ENCODE measurements around the gene PKP1. TPM values are rescaled to one million over a fixed set of nuclear protein-coding genes. Genes with fewer than 3 reads are reported as not detected.

PKP1 gene
- total and polyA plus RNA-seq, 7 donors: 0.32 to 6.7 (median 2.4) TPM

- H3K4me3 ChIP-seq: no peak overlapping the region
- WGBS, 3 donors: 95 to 98% (median 96%) methylated on average over 8 of the region's 8 CpGs
- no peak for TF ChIP-seq CTCF (IDR thresholded peaks at IDR 0.05)
- DNase-seq (no peak), ATAC-seq (no peak)
- H3K9me3 ChIP-seq: no peaks in the 10 kb centered on the region
- no peaks in the 10 kb centered on the region for H3K27me3 ChIP-seq (ENCODE audit: insufficient read depth in 3 of 3, low read length in 2 of 3)
- H3K36me3 ChIP-seq (ENCODE audit: insufficient read depth in 1 of 2, low read depth in 1 of 2): no peaks in the 10 kb centered on the region
- no peak overlapping the region for H3K27ac ChIP-seq
- peaks cover 6% of the 10 kb centered on the region for H3K4me1 ChIP-seq
- intact Hi-C loops (cut with DNase I): no loop called here
Observed at GRCh38 chr1:201325678-201326060, 42.4 kb downstream of the PKP1 start.

GRCh38 chr1:201326710-201327109 lies 43.4 kb downstream of the PKP1 start:
- Histone ChIP-seq H3K27ac (no peak overlapping the region), H3K4me1 (peaks cover 6% of the 10 kb centered on the region), H3K4me3 (no peak overlapping the region), H3K27me3 (ENCODE audit: insufficient read depth in 3 of 3, low read length in 2 of 3) (no peaks in the 10 kb centered on the region), H3K36me3 (ENCODE audit: insufficient read depth in 1 of 2, low read depth in 1 of 2) (no peaks in the 10 kb centered on the region), H3K9me3 (no peaks in the 10 kb centered on the region)
- no peak for ATAC-seq
- DNase-seq: no peak
- 75 to 98% (median 91%) methylated on average over 4 of the region's 4 CpGs for WGBS, 3 donors
- intact Hi-C loops (cut with DNase I): no loop called here
- no peak for TF ChIP-seq CTCF (IDR thresholded peaks at IDR 0.05)

- 93 to 98% (median 95%) methylated on average over 7 of the region's 7 CpGs for WGBS, 3 donors
Observed at GRCh38 chr1:201327687-201328240, 44.5 kb downstream of the PKP1 start.

GRCh38 chr1:201328576-201328975 lies 45.3 kb downstream of the PKP1 start:
- H3K27me3 ChIP-seq (ENCODE audit: insufficient read depth in 3 of 3, low read length in 2 of 3): no peaks in the 10 kb centered on the region
- no peak for DNase-seq
- no peak overlapping the region for H3K27ac ChIP-seq
- no peak for ATAC-seq
- no peaks in the 10 kb centered on the region for H3K9me3 ChIP-seq
- no peaks in the 10 kb centered on the region for H3K36me3 ChIP-seq (ENCODE audit: insufficient read depth in 1 of 2, low read depth in 1 of 2)
- no peak overlapping the region for H3K4me3 ChIP-seq
- WGBS, 3 donors: 86 to 91% (median 87%) methylated on average over 4 of the region's 4 CpGs
- TF ChIP-seq CTCF (IDR thresholded peaks at IDR 0.05): no peak
- H3K4me1 ChIP-seq: peaks cover 6% of the 10 kb centered on the region
- intact Hi-C loops (cut with DNase I): no loop called here

More at GRCh38 chr1:201327687-201328240, 44.5 kb downstream of the PKP1 start:
- H3K4me1 ChIP-seq: peaks cover 6% of the 10 kb centered on the region
- no peak overlapping the region for H3K27ac ChIP-seq
- ATAC-seq: no peak
- no peak overlapping the region for H3K4me3 ChIP-seq
- no peaks in the 10 kb centered on the region for H3K9me3 ChIP-seq
- DNase-seq: no peak
- no peaks in the 10 kb centered on the region for H3K36me3 ChIP-seq (ENCODE audit: insufficient read depth in 1 of 2, low read depth in 1 of 2)
- intact Hi-C loops (cut with DNase I): no loop called here
- H3K27me3 ChIP-seq (ENCODE audit: insufficient read depth in 3 of 3, low read length in 2 of 3): no peaks in the 10 kb centered on the region
- TF ChIP-seq CTCF (IDR thresholded peaks at IDR 0.05): no peak

GRCh38 chr1:201329286-201329685 lies 46.0 kb downstream of the PKP1 start:
- H3K4me1 ChIP-seq: peaks cover 6% of the 10 kb centered on the region
- DNase-seq: no peak
- H3K27ac ChIP-seq: no peak overlapping the region
- H3K27me3 ChIP-seq (ENCODE audit: insufficient read depth in 3 of 3, low read length in 2 of 3): no peaks in the 10 kb centered on the region
- H3K9me3 ChIP-seq: no peaks in the 10 kb centered on the region
- peak; percentile 17 to 80 (median 69) for ATAC-seq
- H3K36me3 ChIP-seq (ENCODE audit: insufficient read depth in 1 of 2, low read depth in 1 of 2): no peaks in the 10 kb centered on the region
- intact Hi-C loops (cut with DNase I): no loop called here
- TF ChIP-seq CTCF (IDR thresholded peaks at IDR 0.05): no peak
- no peak overlapping the region for H3K4me3 ChIP-seq
- 12 to 40% (median 27%) methylated on average over 2 of the region's 2 CpGs for WGBS, 3 donors

All from psoas muscle (tissue), 8 donors.